K562 (cell line): ENCODE results near the gene CST3. TPM values are rescaled to one million over a fixed set of nuclear protein-coding genes. Genes with fewer than 3 reads are reported as not detected.

ENCODE experiments used
- ATAC-seq: fragments of 200-7000 bp; cut with Tn5 transposase; 3 replicates; pipeline ENCODE4 v1.9.1; 2020; ENCODE audit warnings: moderate library complexity
- BruUV-seq: library from RNA; stranded (reverse); fragments of 400-500 nt; replicated peaks from 2 replicates; lab custom pipeline; 2021; lab: Mats Ljungman, UMichigan
- CTCF ChIA-PET: fragments of 300-600 bp; formaldehyde crosslinking; extraction: SDS; loops from one replicate; lab custom pipeline; 2021; ENCODE audit warnings: low intra/inter-chr PET ratio; lab: Yijun Ruan, JAX
- POLR2A ChIA-PET: fragments of 300-600, 350-650 bp; sonication (Branson Sonifier 250); formaldehyde crosslinking; extraction: SDS; loops from one replicate; lab custom pipeline; 2021; ENCODE audit warnings: antibody characterized with exemption, inconsistent platforms; lab: Yijun Ruan, JAX
- DNase-seq, 4 experiments: peaks; one replicate each; pipeline versions ENCODE4 v3.0.0 to v3.0.0-alpha.2; 2011 to 2018; ENCODE audit warnings: low spot score in 3 of 4, mixed read lengths in 3 of 4; ENCODE audit errors: extremely low read depth in 1 of 4
- FAIRE-seq: peaks from 2 replicates; lab custom pipeline; 2011; peaks lifted over from hg19 to GRCh38; lab: Jason Lieb, UNC
- H2AFZ ChIP-seq: 2 replicates; pipeline ENCODE4 v1.6.0; 2011; ENCODE audit warnings: low read depth, low read length, control low read depth, inconsistent platforms
- H3K27ac ChIP-seq: fragments of 200-600 bp; 3 replicates; pipeline ENCODE4 v1.8.0; 2011; ENCODE audit warnings: low read depth, mild to moderate bottlenecking, control low read depth, inconsistent platforms, low read length, moderate library complexity, mixed read lengths; ENCODE audit errors: extremely low read depth
- H3K27me3 ChIP-seq, 2 experiments: fragments of 300-600 bp in 1 of 2; 2 replicates in 1 of 2; 3 replicates in 1 of 2; pipeline versions ENCODE4 v1.6.0 to v1.8.0; 2011; ENCODE audit warnings: inconsistent platforms in 2 of 2, low read length in 2 of 2, mild to moderate bottlenecking in 1 of 2, mixed read lengths in 1 of 2, moderate library complexity in 1 of 2; ENCODE audit not compliant: control insufficient read depth in 2 of 2, insufficient read depth in 2 of 2
- H3K36me3 ChIP-seq: fragments of 300-600 bp; 3 replicates; pipeline ENCODE4 v1.8.0; 2011; ENCODE audit warnings: mild to moderate bottlenecking, low read length, inconsistent platforms; ENCODE audit not compliant: control insufficient read depth, insufficient read depth
- H3K4me1 ChIP-seq, 2 experiments: fragments of 200-600 bp in 1 of 2; replicated peaks in 1 of 2; 2 replicates in 1 of 2; 3 replicates in 1 of 2; pipeline versions ENCODE4 v1.5.1 to v1.8.0; 2011; ENCODE audit warnings: inconsistent platforms in 2 of 2, low read length in 2 of 2, mild to moderate bottlenecking in 1 of 2, mixed read lengths in 1 of 2, moderate library complexity in 1 of 2; ENCODE audit not compliant: control insufficient read depth in 2 of 2, insufficient read depth in 2 of 2
- H3K4me2 ChIP-seq: 2 replicates; pipeline ENCODE4 v1.6.1; 2011; ENCODE audit warnings: low read length, control low read depth, inconsistent platforms, mixed read lengths; ENCODE audit not compliant: insufficient read depth
- H3K4me3 ChIP-seq: fragments of 200-600 bp; sonication (generic), shearing (Covaris generic); 2 replicates; pipeline ENCODE4 v1.5.1; 2016; ENCODE audit warnings: control low read depth, inconsistent platforms
- H3K79me2 ChIP-seq: fragments of 200-600 bp; 3 replicates; pipeline ENCODE4 v1.8.0; 2011; ENCODE audit warnings: low read length, inconsistent platforms; ENCODE audit not compliant: control insufficient read depth, insufficient read depth
- H3K9ac ChIP-seq, 2 experiments: 2 replicates each; pipeline versions ENCODE4 v1.6.0 to v1.6.1; 2011; ENCODE audit warnings: low read depth in 2 of 2, low read length in 2 of 2, control low read depth in 1 of 2, inconsistent platforms in 1 of 2, mild to moderate bottlenecking in 1 of 2, mixed read lengths in 1 of 2; ENCODE audit not compliant: insufficient read depth in 1 of 2
- H3K9me1 ChIP-seq: one replicate; pipeline ENCODE4 v1.6.0; 2011; ENCODE audit warnings: inconsistent platforms, mild to moderate bottlenecking, low read length, moderate library complexity; ENCODE audit not compliant: control insufficient read depth, insufficient read depth
- H3K9me3 ChIP-seq: replicated peaks from 2 replicates; pipeline ENCODE4 v1.5.1; 2011; ENCODE audit warnings: low read depth, low read length, inconsistent platforms; ENCODE audit not compliant: control insufficient read depth, insufficient read depth
- H4K20me1 ChIP-seq: replicated peaks from 2 replicates; pipeline ENCODE4 v1.6.1; 2011; ENCODE audit warnings: low read length, inconsistent platforms, mixed read lengths; ENCODE audit not compliant: control insufficient read depth, insufficient read depth
- ATF4 ChIP-seq: fragments of 450-650 bp; formaldehyde crosslinking; IDR thresholded peaks from 2 replicates; pipeline ENCODE4 v1.4.0; 2022; ENCODE audit warnings: mild to moderate bottlenecking, moderate library complexity
- E2F3 ChIP-seq: fragments of 250-450 bp; sonication (Bioruptor Pico); IDR thresholded peaks from 2 replicates; pipeline ENCODE4 v1.4.0; 2020; ENCODE audit warnings: mild to moderate bottlenecking
- GATAD2A ChIP-seq: fragments of 450-650 bp; IDR thresholded peaks from 2 replicates; pipeline ENCODE4 v1.6.1; 2017
- HNRNPUL1 ChIP-seq: fragments of 200-400 bp; formaldehyde crosslinking; IDR thresholded peaks from 2 replicates; pipeline ENCODE4 v1.6.1; 2017; ENCODE audit warnings: low read length
- NCOA2 ChIP-seq, 2 experiments: fragments of 450-650 bp; IDR thresholded peaks; 2 replicates each; pipeline ENCODE4 v1.6.1; 2018; ENCODE audit warnings: mild to moderate bottlenecking in 2 of 2, moderate library complexity in 1 of 2; ENCODE audit not compliant: partially characterized antibody in 2 of 2
- NFYB ChIP-seq: IDR thresholded peaks from 2 replicates; pipeline ENCODE4 v1.6.1; 2011; ENCODE audit warnings: mild to moderate bottlenecking, moderate library complexity; ENCODE audit not compliant: insufficient read length; ENCODE audit errors: extremely low read depth
- PHB2 ChIP-seq: fragments of 450-650 bp; IDR thresholded peaks from 2 replicates; pipeline ENCODE4 v1.6.1; 2017; ENCODE audit warnings: low read depth
- SPI1 ChIP-seq: IDR thresholded peaks from 2 replicates; pipeline ENCODE4 v1.6.1; 2011; ENCODE audit warnings: low read depth, low read length, control low read depth, borderline replicate concordance
- ZFP30 ChIP-seq: fragments of 250-450 bp; sonication (Bioruptor Pico); IDR thresholded peaks from 2 replicates; pipeline ENCODE4 v1.8.0; 2022; ENCODE audit warnings: moderate library complexity, mild to moderate bottlenecking, inconsistent platforms, borderline replicate concordance
- ZNF212 ChIP-seq: fragments of 450-650 bp; formaldehyde crosslinking; IDR thresholded peaks from 2 replicates; pipeline ENCODE4 v1.4.0; 2020; ENCODE audit warnings: mild to moderate bottlenecking
- ZNF263 ChIP-seq: sonication (generic); formaldehyde crosslinking; IDR thresholded peaks from 2 replicates; pipeline ENCODE4 v1.8.0; 2022; ENCODE audit warnings: mild to moderate bottlenecking, missing genetic modification reagents, borderline replicate concordance
- in situ Hi-C: fragments of 300-500 bp; cut with MboI; formaldehyde crosslinking; loops from 4 replicates; pipeline ENCODE4 v1.15.0; 2018; ENCODE audit warnings: inconsistent platforms, mixed read lengths
- intact Hi-C: fragments of 100-400 bp; cut with micrococcal nuclease; formaldehyde crosslinking; loops from 2 replicates; pipeline ENCODE4 v1.14.2; 2022
- polyA plus RNA-seq, 8 experiments: library from polyadenylated mRNA; depleted of rRNA in 4 of 8; stranded (reverse) in 5 of 8; unstranded in 3 of 8; fragments of >200 nt; fragmentation: Nextera tagmentation in 2 of 8; fragmentation: Illumina TruSeq in 1 of 8; extraction: Ambion mirVana in 2 of 8; extraction: Trizol in 1 of 8; gene quantifications; 2 replicates each; pipeline versions ENCODE4 v1.2.1 to v1.2.3, GENCODE V29; 2011 to 2014; ENCODE audit warnings: inconsistent platforms in 1 of 8, missing spikeins in 1 of 8
- total RNA-seq, 7 experiments: library from RNA; depleted of rRNA in 6 of 7; stranded (reverse); fragments of >200 nt in 6 of 7; fragmentation: Illumina TruSeq in 2 of 7; extraction: Trizol in 2 of 7; gene quantifications; 2 replicates each; pipeline versions ENCODE4 v1.2.1 to v1.2.3, GENCODE V29; 2011 to 2021; ENCODE audit warnings: low replicate concordance in 1 of 7
- TF ChIP-seq, protein P1 (sequence below): IDR thresholded peaks from 2 replicates; pipeline ENCODE4 v1.6.1; 2011; ENCODE audit warnings: borderline replicate concordance, low read depth, mild to moderate bottlenecking, moderate library complexity, low read length; ENCODE audit not compliant: insufficient read depth, poor library complexity, severe bottlenecking
- TF ChIP-seq, protein P2 (sequence below): sonication (generic); formaldehyde crosslinking; IDR thresholded peaks from 2 replicates; pipeline ENCODE4 v1.8.1; 2023; ENCODE audit warnings: missing genetic modification reagents, mild to moderate bottlenecking, borderline replicate concordance

Gene CST3
- total and polyA plus RNA-seq, 9 of the 15 experiments (the other 6 are each of a cell fraction or from before 2014, with no cell fraction given): 8.7 to 113 (median 48.5) TPM

DNA sequence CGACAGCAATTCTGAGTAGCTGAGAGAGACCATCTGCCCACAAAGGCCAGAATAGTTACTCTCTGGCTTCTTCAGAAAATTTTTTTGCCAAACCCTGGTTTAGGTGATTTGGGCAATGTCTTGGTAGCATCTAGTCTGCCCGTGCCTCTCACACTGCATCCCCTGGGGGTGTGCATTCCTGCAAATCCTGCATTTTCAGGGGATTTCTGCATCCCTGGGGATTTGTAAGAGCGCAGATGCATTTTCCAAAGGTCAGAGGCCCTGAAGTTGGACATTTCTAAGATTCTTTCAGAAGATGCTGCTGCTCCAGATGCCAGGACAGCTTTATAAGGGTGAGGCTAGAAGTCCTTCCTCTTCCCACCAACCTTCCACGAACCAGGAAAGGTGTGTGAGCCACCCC, 36.0 kb downstream of the CST3 start (continued):
- TF ChIP-seq PHB2 (no peak), GATAD2A (no peak), SPI1 (no peak), ZNF212 (CRISPR knock-in tag) (no peak), ZNF263 (CRISPR knock-in tag) (no peak), HNRNPUL1 (no peak)
- TF ChIP-seq, protein P1, sequence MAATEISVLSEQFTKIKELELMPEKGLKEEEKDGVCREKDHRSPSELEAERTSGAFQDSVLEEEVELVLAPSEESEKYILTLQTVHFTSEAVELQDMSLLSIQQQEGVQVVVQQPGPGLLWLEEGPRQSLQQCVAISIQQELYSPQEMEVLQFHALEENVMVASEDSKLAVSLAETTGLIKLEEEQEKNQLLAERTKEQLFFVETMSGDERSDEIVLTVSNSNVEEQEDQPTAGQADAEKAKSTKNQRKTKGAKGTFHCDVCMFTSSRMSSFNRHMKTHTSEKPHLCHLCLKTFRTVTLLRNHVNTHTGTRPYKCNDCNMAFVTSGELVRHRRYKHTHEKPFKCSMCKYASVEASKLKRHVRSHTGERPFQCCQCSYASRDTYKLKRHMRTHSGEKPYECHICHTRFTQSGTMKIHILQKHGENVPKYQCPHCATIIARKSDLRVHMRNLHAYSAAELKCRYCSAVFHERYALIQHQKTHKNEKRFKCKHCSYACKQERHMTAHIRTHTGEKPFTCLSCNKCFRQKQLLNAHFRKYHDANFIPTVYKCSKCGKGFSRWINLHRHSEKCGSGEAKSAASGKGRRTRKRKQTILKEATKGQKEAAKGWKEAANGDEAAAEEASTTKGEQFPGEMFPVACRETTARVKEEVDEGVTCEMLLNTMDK: no peak

GRCh38 chr20:23598481-23598880, 39.3 kb downstream of the CST3 start:
- no peak for ATAC-seq
- Histone ChIP-seq H3K27me3 (no peaks in the 10 kb centered on the region; a peak in 1 of 5 replicates), H3K9ac (no peak overlapping the region), H3K4me3 (no peak overlapping the region), H4K20me1 (no peaks in the 10 kb centered on the region), H3K9me3 (no peaks in the 10 kb centered on the region), H3K4me1 (no peaks in the 10 kb centered on the region), H3K9me1 (no peaks in the 10 kb centered on the region), H3K4me2 (no peak overlapping the region), H3K27ac (no peak overlapping the region), H3K79me2 (no peaks in the 10 kb centered on the region), H3K36me3 (no peaks in the 10 kb centered on the region), H2AFZ (no peak overlapping the region)
- in situ Hi-C loops (no loop called here), intact Hi-C loops (no loop called here)
- BruUV-seq: no TSS peak
- ChIA-PET CTCF (no interaction called here), POLR2A (no interaction called here)
- no peak for FAIRE-seq
- DNase-seq: no peak
- TF ChIP-seq NCOA2 (IDR thresholded peaks at IDR 0.05; ENCODE audit: partially characterized antibody in 2 of 2) (no peak), ATF4 (CRISPR knock-in tag) (no peak), NFYB (no peak), ZFP30 (no peak), E2F3 (CRISPR knock-in tag) (no peak)
- TF ChIP-seq, protein P2, sequence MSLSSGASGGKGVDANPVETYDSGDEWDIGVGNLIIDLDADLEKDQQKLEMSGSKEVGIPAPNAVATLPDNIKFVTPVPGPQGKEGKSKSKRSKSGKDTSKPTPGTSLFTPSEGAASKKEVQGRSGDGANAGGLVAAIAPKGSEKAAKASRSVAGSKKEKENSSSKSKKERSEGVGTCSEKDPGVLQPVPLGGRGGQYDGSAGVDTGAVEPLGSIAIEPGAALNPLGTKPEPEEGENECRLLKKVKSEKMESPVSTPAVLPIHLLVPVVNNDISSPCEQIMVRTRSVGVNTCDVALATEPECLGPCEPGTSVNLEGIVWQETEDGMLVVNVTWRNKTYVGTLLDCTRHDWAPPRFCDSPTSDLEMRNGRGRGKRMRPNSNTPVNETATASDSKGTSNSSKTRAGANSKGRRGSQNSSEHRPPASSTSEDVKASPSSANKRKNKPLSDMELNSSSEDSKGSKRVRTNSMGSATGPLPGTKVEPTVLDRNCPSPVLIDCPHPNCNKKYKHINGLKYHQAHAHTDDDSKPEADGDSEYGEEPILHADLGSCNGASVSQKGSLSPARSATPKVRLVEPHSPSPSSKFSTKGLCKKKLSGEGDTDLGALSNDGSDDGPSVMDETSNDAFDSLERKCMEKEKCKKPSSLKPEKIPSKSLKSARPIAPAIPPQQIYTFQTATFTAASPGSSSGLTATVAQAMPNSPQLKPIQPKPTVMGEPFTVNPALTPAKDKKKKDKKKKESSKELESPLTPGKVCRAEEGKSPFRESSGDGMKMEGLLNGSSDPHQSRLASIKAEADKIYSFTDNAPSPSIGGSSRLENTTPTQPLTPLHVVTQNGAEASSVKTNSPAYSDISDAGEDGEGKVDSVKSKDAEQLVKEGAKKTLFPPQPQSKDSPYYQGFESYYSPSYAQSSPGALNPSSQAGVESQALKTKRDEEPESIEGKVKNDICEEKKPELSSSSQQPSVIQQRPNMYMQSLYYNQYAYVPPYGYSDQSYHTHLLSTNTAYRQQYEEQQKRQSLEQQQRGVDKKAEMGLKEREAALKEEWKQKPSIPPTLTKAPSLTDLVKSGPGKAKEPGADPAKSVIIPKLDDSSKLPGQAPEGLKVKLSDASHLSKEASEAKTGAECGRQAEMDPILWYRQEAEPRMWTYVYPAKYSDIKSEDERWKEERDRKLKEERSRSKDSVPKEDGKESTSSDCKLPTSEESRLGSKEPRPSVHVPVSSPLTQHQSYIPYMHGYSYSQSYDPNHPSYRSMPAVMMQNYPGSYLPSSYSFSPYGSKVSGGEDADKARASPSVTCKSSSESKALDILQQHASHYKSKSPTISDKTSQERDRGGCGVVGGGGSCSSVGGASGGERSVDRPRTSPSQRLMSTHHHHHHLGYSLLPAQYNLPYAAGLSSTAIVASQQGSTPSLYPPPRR (CRISPR knock-in tag): no peak
